GM15510 (cell line): ENCODE results near the gene NAALADL2.
A peak's percentile ranks its signal among the peaks of the same experiment; 100 is the strongest.

Source experiments
- POLR2A ChIP-seq: IDR thresholded peaks from 3 replicates; pipeline ENCODE4 v1.6.1; 2011; ENCODE audit warnings: borderline replicate concordance; ENCODE audit not compliant: insufficient read length; ENCODE audit errors: extremely low read depth

NAALADL2 gene

GRCh38 chr3:175258763-175259162 lies 399.6 kb downstream of the NAALADL2 start:
- no peak for TF ChIP-seq POLR2A

GRCh38 chr3:175260145-175260794 lies 401.1 kb downstream of the NAALADL2 start:
- no peak for TF ChIP-seq POLR2A

- TF ChIP-seq POLR2A = no peak
These were observed 407.3 kb downstream of the NAALADL2 start for GRCh38 chr3:175266478-175266877.

GRCh38 chr3:175267121-175267531 lies 408.0 kb downstream of the NAALADL2 start:
- TF ChIP-seq POLR2A = no peak

GRCh38 chr3:175267561-175267960 lies 408.4 kb downstream of the NAALADL2 start:
- no peak for TF ChIP-seq POLR2A

- TF ChIP-seq POLR2A = no peak
These were observed 410.3 kb downstream of the NAALADL2 start for GRCh38 chr3:175269394-175269793.

GRCh38 chr3:175270198-175270837 lies 411.2 kb downstream of the NAALADL2 start:
- no peak for TF ChIP-seq POLR2A

- TF ChIP-seq POLR2A = no peak
These were observed 411.7 kb downstream of the NAALADL2 start for GRCh38 chr3:175270866-175271265.

GRCh38 chr3:175272392-175272791 lies 413.3 kb downstream of the NAALADL2 start:
- TF ChIP-seq POLR2A = no peak

GRCh38 chr3:175273573-175273972 lies 414.4 kb downstream of the NAALADL2 start:
- no peak for TF ChIP-seq POLR2A

- peak; percentile 35 for TF ChIP-seq POLR2A
These were observed 414.9 kb downstream of the NAALADL2 start for GRCh38 chr3:175274056-175274455.

GRCh38 chr3:175274474-175275218 lies 415.5 kb downstream of the NAALADL2 start:
- no peak for TF ChIP-seq POLR2A

GRCh38 chr3:175278680-175279079 lies 419.5 kb downstream of the NAALADL2 start:
- TF ChIP-seq POLR2A = no peak

GRCh38 chr3:175279457-175279856 lies 420.3 kb downstream of the NAALADL2 start:
- TF ChIP-seq POLR2A = no peak

- TF ChIP-seq POLR2A = no peak
These were observed 420.8 kb downstream of the NAALADL2 start for GRCh38 chr3:175279911-175280310.
